IMR-90 (cell line): Measurements from ENCODE around the gene SMARCA2. TPM values are rescaled to one million over a fixed set of nuclear protein-coding genes. Genes with fewer than 3 reads are reported as not detected.

Source experiments
- ATAC-seq: fragments of 200-7000 bp; cut with Tn5 transposase; 2 replicates; pipeline ENCODE4 v1.9.1; 2020; ENCODE audit warnings: low read depth, mild to moderate bottlenecking, moderate library complexity
- BruUV-seq: library from RNA; stranded (reverse); fragments of 400-500 nt; replicated peaks from 2 replicates; lab custom pipeline; 2021; lab: Mats Ljungman, UMichigan
- CTCF ChIA-PET: fragments of 300-600 bp; formaldehyde crosslinking; extraction: SDS; loops from one replicate; lab custom pipeline; 2021; ENCODE audit warnings: antibody characterized with exemption; lab: Yijun Ruan, JAX
- POLR2A ChIA-PET: fragments of 300-600 bp; sonication (Branson Sonifier 250); formaldehyde crosslinking; loops from one replicate; lab custom pipeline; 2022; ENCODE audit warnings: antibody characterized with exemption; ENCODE audit not compliant: unreplicated experiment; lab: Charles Lee
- DNase-seq: peaks from one replicate; pipeline ENCODE4 v3.0.0; 2013
- H2AFZ ChIP-seq: replicated peaks from 2 replicates; pipeline ENCODE3; 2013; ENCODE audit warnings: low read length, mild to moderate bottlenecking; ENCODE audit not compliant: poor library complexity
- H2AK5ac ChIP-seq: 2 replicates; pipeline ENCODE4 v1.6.1; 2013; ENCODE audit warnings: low read depth, low read length, inconsistent platforms
- H2AK9ac ChIP-seq: replicated peaks from 2 replicates; pipeline ENCODE3; 2013; ENCODE audit warnings: mild to moderate bottlenecking, low read depth, low read length, moderate library complexity; ENCODE audit not compliant: poor library complexity
- H2BK120ac ChIP-seq: 2 replicates; pipeline ENCODE4 v1.6.1; 2013; ENCODE audit warnings: low read depth, low read length, inconsistent platforms
- H2BK15ac ChIP-seq: 3 replicates; pipeline ENCODE4 v1.6.1; 2013; ENCODE audit warnings: low read depth, low read length, inconsistent platforms
- H2BK20ac ChIP-seq: 2 replicates; pipeline ENCODE4 v1.6.1; 2013; ENCODE audit warnings: low read depth, mild to moderate bottlenecking, inconsistent platforms, low read length, moderate library complexity
- H2BK5ac ChIP-seq: 2 replicates; pipeline ENCODE4 v1.6.1; 2013; ENCODE audit warnings: mild to moderate bottlenecking, low read depth, low read length, inconsistent platforms; ENCODE audit not compliant: poor library complexity, severe bottlenecking
- H3K14ac ChIP-seq: replicated peaks from 2 replicates; pipeline ENCODE4 v1.6.1; 2013; ENCODE audit warnings: low read depth, low read length, inconsistent platforms
- H3K18ac ChIP-seq: 2 replicates; pipeline ENCODE4 v1.6.1; 2013; ENCODE audit warnings: low read depth, low read length, control low read depth
- H3K23ac ChIP-seq: 2 replicates; pipeline ENCODE4 v1.6.1; 2013; ENCODE audit warnings: low read depth, low read length, inconsistent platforms
- H3K27ac ChIP-seq: 2 replicates; pipeline ENCODE4 v1.5.1; 2013; ENCODE audit warnings: mild to moderate bottlenecking, control low read depth, low read length; ENCODE audit not compliant: insufficient read depth
- H3K27me3 ChIP-seq: 2 replicates; pipeline ENCODE4 v1.6.1; 2013; ENCODE audit warnings: low read length; ENCODE audit not compliant: control insufficient read depth, insufficient read depth
- H3K36me3 ChIP-seq: 2 replicates; pipeline ENCODE4 v1.6.1; 2013; ENCODE audit warnings: low read length, mixed read lengths; ENCODE audit not compliant: control insufficient read depth, insufficient read depth
- H3K4ac ChIP-seq: 2 replicates; pipeline ENCODE4 v1.6.1; 2013; ENCODE audit warnings: low read depth, low read length, inconsistent platforms
- H3K4me1 ChIP-seq: 2 replicates; pipeline ENCODE4 v1.6.1; 2013; ENCODE audit warnings: low read length, mixed read lengths; ENCODE audit not compliant: control insufficient read depth, insufficient read depth
- H3K4me2 ChIP-seq: 2 replicates; pipeline ENCODE4 v1.6.1; 2013; ENCODE audit warnings: low read depth, mild to moderate bottlenecking, control low read depth, low read length, moderate library complexity
- H3K4me3 ChIP-seq: 2 replicates; pipeline ENCODE4 v1.5.1; 2013; ENCODE audit warnings: low read depth, mild to moderate bottlenecking, control low read depth, low read length, moderate library complexity; ENCODE audit not compliant: insufficient read depth
- H3K56ac ChIP-seq: 2 replicates; pipeline ENCODE4 v1.6.1; 2013; ENCODE audit warnings: low read length, inconsistent platforms; ENCODE audit not compliant: insufficient read depth; ENCODE audit errors: extremely low read depth
- H3K79me1 ChIP-seq, 2 experiments: 2 replicates each; pipeline ENCODE4 v1.6.1; 2013; ENCODE audit warnings: low read length in 2 of 2, inconsistent platforms in 1 of 2, low read depth in 1 of 2
- H3K9ac ChIP-seq: 2 replicates; pipeline ENCODE4 v1.6.1; 2013; ENCODE audit warnings: low read depth, low read length, control low read depth
- H3K9me1 ChIP-seq: 2 replicates; pipeline ENCODE4 v1.6.1; 2013; ENCODE audit warnings: low read length, inconsistent platforms; ENCODE audit not compliant: insufficient read depth
- H3K9me3 ChIP-seq: 2 replicates; pipeline ENCODE4 v1.6.1; 2013; ENCODE audit warnings: low read length; ENCODE audit not compliant: control insufficient read depth, insufficient read depth
- H4K20me1 ChIP-seq: 2 replicates; pipeline ENCODE4 v1.6.1; 2013; ENCODE audit warnings: low read length, inconsistent platforms; ENCODE audit not compliant: insufficient read depth
- H4K5ac ChIP-seq: 2 replicates; pipeline ENCODE4 v1.6.1; 2013; ENCODE audit warnings: mild to moderate bottlenecking, low read depth, low read length, control low read depth
- H4K8ac ChIP-seq, 2 experiments: 2 replicates each; pipeline ENCODE4 v1.6.1; 2013; ENCODE audit warnings: low read depth in 2 of 2, low read length in 2 of 2, control low read depth in 1 of 2, inconsistent platforms in 1 of 2
- H4K91ac ChIP-seq: 2 replicates; pipeline ENCODE4 v1.6.1; 2013; ENCODE audit warnings: low read depth, low read length, inconsistent platforms; ENCODE audit not compliant: insufficient read depth
- CEBPB ChIP-seq: IDR thresholded peaks from 2 replicates; pipeline ENCODE4 v1.6.1; 2012; ENCODE audit warnings: low read depth, low read length, improper control_type of control experiment
- RFX5 ChIP-seq: IDR thresholded peaks from 2 replicates; pipeline ENCODE4 v1.8.0; 2012; ENCODE audit warnings: low read depth, mild to moderate bottlenecking, low read length, moderate library complexity
- WGBS, 2 experiments: methylation state at CpG; one replicate each; pipeline versions ENCODE4 v1.1.5 to v1.1.7; 2013; ENCODE audit warnings: missing lambda C conversion rate in 2 of 2; ENCODE audit not compliant: insufficient read length in 1 of 2; ENCODE audit errors: extremely low coverage in 2 of 2; 5-methylcytosine and 5-hydroxymethylcytosine counted together
- dilution Hi-C: fragments of 300-500 bp; cut with HindIII; formaldehyde crosslinking; loops from one replicate; pipeline ENCODE4 v1.14.3; 2018; ENCODE audit warnings: low sequenced_read_pairs; ENCODE audit not compliant: unreplicated experiment
- in situ Hi-C: fragments of 300-500 bp; cut with MboI; formaldehyde crosslinking; loops from 3 replicates; pipeline ENCODE4 v1.14.3; 2019; ENCODE audit warnings: low sequenced_read_pairs, inconsistent platforms, mixed read lengths
- intact Hi-C: fragments of 100-400 bp; cut with micrococcal nuclease; formaldehyde crosslinking; loops from 2 replicates; pipeline ENCODE4 v1.10.0; 2022
- polyA plus RNA-seq, 3 experiments: library from polyadenylated mRNA; depleted of rRNA; stranded (reverse); fragments of >200 nt; gene quantifications; 2 replicates each; pipeline ENCODE4 v1.2.3, GENCODE V29; 2012; ENCODE audit warnings: low replicate concordance in 1 of 3
- total RNA-seq: library from RNA; depleted of rRNA; stranded (reverse); fragments of >200 nt; gene quantifications from 2 replicates; pipeline ENCODE4 v1.2.3, GENCODE V29; 2012

Gene SMARCA2
- total and polyA plus RNA-seq, 2 of the 4 experiments (the other 2 are of a cell fraction), result 25.3 to 26.7 TPM

DNA sequence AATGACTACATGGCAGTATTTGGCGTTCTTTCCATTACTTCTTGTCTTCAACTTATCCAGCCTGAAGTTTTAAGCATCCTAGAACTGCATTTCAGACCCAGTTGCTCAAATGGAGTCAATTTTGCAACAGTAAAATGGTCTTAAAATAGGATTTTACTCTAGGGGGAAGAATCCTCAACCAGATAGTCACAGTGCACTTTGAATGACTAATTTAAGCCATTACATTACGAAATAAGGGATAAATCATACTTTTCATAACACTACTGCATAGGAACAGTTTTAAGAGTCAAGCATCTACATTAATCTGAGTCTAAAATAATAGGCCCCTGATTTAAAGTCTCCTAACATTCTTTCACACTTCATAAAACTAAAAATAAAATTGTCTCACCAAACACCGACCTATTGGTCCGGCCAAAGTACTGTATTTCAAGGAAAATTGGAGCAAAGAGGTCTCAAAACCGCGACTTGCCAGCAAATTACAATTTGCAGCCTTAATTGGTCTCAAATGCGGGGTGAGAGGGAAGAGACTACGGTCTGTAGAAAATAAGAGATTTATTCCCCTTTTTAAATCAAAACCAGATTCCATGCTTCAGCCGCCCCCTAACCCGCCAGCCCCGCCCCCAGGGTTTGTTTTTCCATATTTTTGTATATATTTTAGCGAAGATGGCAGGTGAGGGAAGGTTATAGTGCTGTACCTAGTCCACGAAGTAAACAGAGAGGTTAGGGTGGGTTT, 1.2 kb upstream of the SMARCA2 start:
- H2BK120ac ChIP-seq, result no peak overlapping the region
- H3K79me1 ChIP-seq, result peaks cover 11 to 13% of the 10 kb centered on the region in 2 experiments
- H4K20me1 ChIP-seq, result peaks cover 3% of the 10 kb centered on the region; the same call in 1 of the 2 replicates
- no peak overlapping the region for H2AK9ac ChIP-seq
- no TSS peak for BruUV-seq
- WGBS, 2 experiments, result no CpG with 5 or more reads among the region's 13 CpGs
- H4K91ac ChIP-seq, result no peak overlapping the region
- no peak overlapping the region for H2BK15ac ChIP-seq
- H2AK5ac ChIP-seq, result no peak overlapping the region
- H3K4me2 ChIP-seq, result peak overlapping the region; percentile 91
- peaks cover 2% of the 10 kb centered on the region for H3K4me1 ChIP-seq
- H2BK5ac ChIP-seq, result no peak overlapping the region
- H3K14ac ChIP-seq, result no peak overlapping the region
- H3K9me3 ChIP-seq, result no peaks in the 10 kb centered on the region
- in situ Hi-C loops (no loop called here), dilution Hi-C loops (loop anchor here (25.0 kb wide), 1 partner anchor 98 kb away; no protein-coding TSS in a partner anchor), intact Hi-C loops (loop anchor here (10.0 kb wide), 2 partner anchors 231 to 711 kb away; no protein-coding TSS in a partner anchor)
- no peaks in the 10 kb centered on the region for H3K9me1 ChIP-seq
- H2BK20ac ChIP-seq, result no peak overlapping the region
- no peak for TF ChIP-seq RFX5
- TF ChIP-seq CEBPB, result peak; percentile 84
- no peak overlapping the region for H4K5ac ChIP-seq
- no peaks in the 10 kb centered on the region for H3K36me3 ChIP-seq
- ChIA-PET CTCF (interaction anchor here (1.4 kb wide), 1 partner anchor 15 kb away, joined by 3 read pairs; no protein-coding TSS in a partner anchor), POLR2A (no interaction called here)
- peak overlapping the region; percentile 86 for H3K4me3 ChIP-seq
- no peak overlapping the region for H3K4ac ChIP-seq
- no peaks in the 10 kb centered on the region for H3K27me3 ChIP-seq
- H3K27ac ChIP-seq, result peak overlapping the region; percentile 59; the same call in 1 of the 2 replicates
- peak overlapping the region; percentile 42 to 44; a peak in 1 of 4 replicates for H4K8ac ChIP-seq
- ATAC-seq, result no peak
- 0 out of 2 replicates have a peak overlapping the region, but pooled peaks have one; percentile 14 for H3K56ac ChIP-seq
- peak; percentile 38 for DNase-seq
- no peak overlapping the region for H3K18ac ChIP-seq
- peak overlapping the region; percentile 66 for H3K9ac ChIP-seq
- H3K23ac ChIP-seq, result no peak overlapping the region
- peak overlapping the region; percentile 97 for H2AFZ ChIP-seq
